Esophagus squamous epithelium (tissue), 4 donors: ENCODE results near the gene SAMD1.

ENCODE experiments used
- CTCF ChIP-seq, 6 experiments: fragments of 450-650 bp in 4 of 6; fragments of 200-600 bp in 2 of 6; sonication (generic) in 2 of 6; IDR thresholded peaks; one replicate each; pipeline ENCODE4 v1.5.1; 2016 to 2019; ENCODE audit warnings: antibody characterized with exemption in 6 of 6, mild to moderate bottlenecking in 4 of 6, moderate library complexity in 4 of 6
- POLR2A ChIP-seq, 4 donors: fragments of 450-650 bp; IDR thresholded peaks; one replicate each; pipeline ENCODE4 v1.6.1; 2017; ENCODE audit warnings: antibody characterized with exemption in 4 of 4, mild to moderate bottlenecking in 4 of 4, moderate library complexity in 3 of 4

GRCh38 chr19:14102756-14103155, 12.2 kb upstream of the SAMD1 start:
- TF ChIP-seq CTCF (IDR thresholded peaks at IDR 0.05) (no peak), POLR2A (IDR thresholded peaks at IDR 0.05) (no peak)
